Thyroid gland (tissue), 4 donors: ENCODE data around the gene ZNF385B. TPM values are rescaled to one million over a fixed set of nuclear protein-coding genes. Genes with fewer than 3 reads are reported as not detected.

Source experiments
- DNase-seq, 2 donors: peaks; one replicate each; pipeline ENCODE4 v3.0.0-alpha.2; 2019
- H3K27ac ChIP-seq, 3 donors: fragments of 200-600 bp; sonication (generic); 1 replicate in 2 of 3; 2 replicates in 1 of 3; pipeline ENCODE4 v1.5.1; 2016 to 2019; ENCODE audit warnings: mild to moderate bottlenecking in 1 of 3, moderate library complexity in 1 of 3
- H3K27me3 ChIP-seq: fragments of 200-600 bp; sonication (generic); one replicate; pipeline ENCODE4 v1.5.1; 2019
- H3K36me3 ChIP-seq, 2 donors: fragments of 200-600 bp; sonication (generic); one replicate each; pipeline ENCODE4 v1.5.1; 2016 to 2019
- H3K4me1 ChIP-seq, 2 donors: fragments of 200-600 bp; sonication (generic); one replicate each; pipeline ENCODE4 v1.5.1; 2017 to 2019
- H3K4me3 ChIP-seq, 3 donors: fragments of 200-600 bp; sonication (generic); replicated peaks in 1 of 3; 1 replicate in 2 of 3; 2 replicates in 1 of 3; pipeline ENCODE4 v1.5.1; 2016; ENCODE audit warnings: mild to moderate bottlenecking in 1 of 3
- H3K9me3 ChIP-seq: fragments of 200-600 bp; sonication (generic); one replicate; pipeline ENCODE4 v1.5.1; 2017
- CTCF ChIP-seq, 6 experiments: fragments of 200-600 bp in 3 of 6; fragments of 450-650 bp in 3 of 6; sonication (generic) in 3 of 6; IDR thresholded peaks; one replicate each; pipeline ENCODE4 v1.5.1; 2016 to 2019; ENCODE audit warnings: antibody characterized with exemption in 6 of 6, mild to moderate bottlenecking in 2 of 6, inconsistent platforms in 1 of 6, moderate library complexity in 1 of 6
- POLR2A ChIP-seq, 2 donors: fragments of 450-650 bp; IDR thresholded peaks; one replicate each; pipeline ENCODE4 v1.6.1; 2017; ENCODE audit warnings: antibody characterized with exemption in 2 of 2, mild to moderate bottlenecking in 2 of 2, moderate library complexity in 1 of 2
- WGBS, 2 donors: methylation state at CpG; one replicate each; pipeline ENCODE4 v1.1.5; 2017; 5-methylcytosine and 5-hydroxymethylcytosine counted together
- intact Hi-C: fragments of 100-400 bp; cut with DNase I; formaldehyde crosslinking; loops from one replicate; pipeline ENCODE4 v1.15.1; 2023
- total RNA-seq, 4 donors: library from RNA; depleted of rRNA; stranded (reverse); fragments of >200 nt; gene quantifications; one replicate each; pipeline ENCODE4 v1.2.3, GENCODE V29; 2016

The ZNF385B gene
- total RNA-seq, 4 donors from 2014 or later: 1.3 to 2.8 (median 1.8) TPM

- no peaks in the 10 kb centered on the region for H3K36me3 ChIP-seq
- no peaks in the 10 kb centered on the region for H3K4me1 ChIP-seq
- intact Hi-C loops: no loop called here
- 88 to 92% methylated on average over 2 of the region's 2 CpGs for WGBS, 2 donors
- no peaks in the 10 kb centered on the region for H3K27me3 ChIP-seq
- no peak for DNase-seq
- H3K4me3 ChIP-seq: no peak overlapping the region
- no peak overlapping the region for H3K27ac ChIP-seq
- no peak for TF ChIP-seq CTCF (IDR thresholded peaks at IDR 0.05)
- no peaks in the 10 kb centered on the region for H3K9me3 ChIP-seq
Measured at GRCh38 chr2:179441551-179441950, 419.9 kb downstream of the ZNF385B start.

GRCh38 chr2:179440642-179441251, 420.7 kb downstream of the ZNF385B start:
- no peaks in the 10 kb centered on the region for H3K36me3 ChIP-seq
- no peaks in the 10 kb centered on the region for H3K9me3 ChIP-seq
- WGBS, 2 donors: 82 to 87% methylated on average over 5 of the region's 5 CpGs
- intact Hi-C loops: no loop called here
- no peak overlapping the region for H3K27ac ChIP-seq
- H3K4me1 ChIP-seq: no peaks in the 10 kb centered on the region
- H3K4me3 ChIP-seq: no peak overlapping the region
- DNase-seq: no peak
- TF ChIP-seq POLR2A (IDR thresholded peaks at IDR 0.05) (no peak), CTCF (IDR thresholded peaks at IDR 0.05) (peak in 4 of 6 experiments; percentile 14 to 64 (median 35))
- no peaks in the 10 kb centered on the region for H3K27me3 ChIP-seq

GRCh38 chr2:179438654-179439053, 422.8 kb downstream of the ZNF385B start:
- no peaks in the 10 kb centered on the region for H3K9me3 ChIP-seq
- 64 to 77% methylated on average over 4 of the region's 4 CpGs for WGBS, 2 donors

GRCh38 chr2:179437430-179437829, 424.0 kb downstream of the ZNF385B start:
- intact Hi-C loops: no loop called here
- H3K4me3 ChIP-seq: no peak overlapping the region
- H3K27me3 ChIP-seq: no peaks in the 10 kb centered on the region
- no peaks in the 10 kb centered on the region for H3K9me3 ChIP-seq
- TF ChIP-seq CTCF (IDR thresholded peaks at IDR 0.05) (no peak), POLR2A (IDR thresholded peaks at IDR 0.05) (no peak)
- no peak for DNase-seq
- H3K36me3 ChIP-seq: no peaks in the 10 kb centered on the region
- no peak overlapping the region for H3K27ac ChIP-seq
- 78 to 81% methylated on average over 3 of the region's 3 CpGs for WGBS, 2 donors
- no peaks in the 10 kb centered on the region for H3K4me1 ChIP-seq

More at GRCh38 chr2:179438654-179439053, 422.8 kb downstream of the ZNF385B start:
- H3K36me3 ChIP-seq: no peaks in the 10 kb centered on the region
- no peaks in the 10 kb centered on the region for H3K4me1 ChIP-seq
- no peak for DNase-seq
- intact Hi-C loops: no loop called here
- H3K27me3 ChIP-seq: no peaks in the 10 kb centered on the region
- TF ChIP-seq CTCF (IDR thresholded peaks at IDR 0.05) (no peak), POLR2A (IDR thresholded peaks at IDR 0.05) (no peak)
- H3K4me3 ChIP-seq: no peak overlapping the region
- no peak overlapping the region for H3K27ac ChIP-seq

GRCh38 chr2:179435566-179435965, 425.8 kb downstream of the ZNF385B start:
- H3K9me3 ChIP-seq: no peaks in the 10 kb centered on the region
- TF ChIP-seq CTCF (IDR thresholded peaks at IDR 0.05): no peak
- no peak for TF ChIP-seq POLR2A (IDR thresholded peaks at IDR 0.05)
- no peaks in the 10 kb centered on the region for H3K36me3 ChIP-seq
- no peak overlapping the region for H3K4me3 ChIP-seq
- no peaks in the 10 kb centered on the region for H3K4me1 ChIP-seq
- no peak for DNase-seq
- no peak overlapping the region for H3K27ac ChIP-seq
- intact Hi-C loops: no loop called here
- no peaks in the 10 kb centered on the region for H3K27me3 ChIP-seq
- WGBS, 2 donors: 82 to 85% methylated on average over 2 of the region's 2 CpGs
